GM21381 (cell line): ENCODE measurements around the gene SLC22A17.

Source experiments
- ATAC-seq: cut with Tn5 transposase; IDR thresholded peaks from one replicate; pipeline ENCODE4 v1.9.1; 2021; ENCODE audit warnings: mild to moderate bottlenecking, moderate library complexity; ENCODE audit not compliant: unreplicated experiment

Gene SLC22A17

DNA sequence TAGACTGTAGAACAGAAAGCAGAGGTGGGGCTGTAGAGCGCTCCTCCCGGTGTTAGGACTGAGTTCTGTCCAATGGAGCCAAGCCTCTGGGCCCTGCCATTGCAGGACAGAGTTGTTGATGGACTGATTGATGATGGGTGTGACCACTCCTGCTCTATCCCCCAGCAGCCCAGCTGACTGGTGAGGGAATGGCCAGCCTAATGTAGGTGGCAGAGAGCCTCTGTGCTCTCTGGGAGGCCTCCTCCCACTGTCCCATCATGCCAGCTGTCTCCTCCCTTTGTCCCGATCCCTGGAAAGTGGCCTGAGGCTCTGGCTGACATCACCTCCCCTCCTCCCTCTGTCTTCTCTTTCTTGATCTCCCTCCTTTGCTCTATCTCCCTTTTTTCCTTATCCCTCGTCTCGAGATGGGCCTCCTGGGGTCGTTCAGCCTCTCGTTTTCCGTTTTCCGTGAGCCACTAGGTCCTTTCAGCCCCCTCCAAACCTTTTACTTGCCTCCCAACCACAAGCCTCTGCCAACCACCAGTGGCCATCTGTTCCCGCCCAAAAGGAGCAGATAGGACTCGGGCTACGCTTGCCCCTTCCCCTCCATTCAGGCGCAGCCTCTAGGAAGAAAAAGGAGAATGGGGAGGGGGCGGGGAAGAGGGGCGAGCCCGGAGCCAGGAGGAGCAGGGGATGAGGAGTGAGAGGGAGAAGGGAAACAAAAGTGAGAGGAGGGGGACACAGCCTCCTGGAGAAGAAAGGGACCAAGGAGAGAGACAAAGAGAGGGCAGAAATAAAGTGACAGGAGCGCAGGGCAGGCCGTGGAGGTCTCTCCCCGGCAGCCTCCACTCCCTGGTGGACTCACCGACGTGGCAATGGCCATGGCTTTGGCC is 11.7 kb upstream of the SLC22A17 start:
- ATAC-seq = no peak

GRCh38 chr14:23362200-23362599 is 9.5 kb upstream of the SLC22A17 start:
- ATAC-seq = no peak

GRCh38 chr14:23361763-23362162 is 9.1 kb upstream of the SLC22A17 start:
- ATAC-seq = no peak

- ATAC-seq = no peak
Measured at GRCh38 chr14:23361320-23361719, 8.6 kb upstream of the SLC22A17 start.

DNA sequence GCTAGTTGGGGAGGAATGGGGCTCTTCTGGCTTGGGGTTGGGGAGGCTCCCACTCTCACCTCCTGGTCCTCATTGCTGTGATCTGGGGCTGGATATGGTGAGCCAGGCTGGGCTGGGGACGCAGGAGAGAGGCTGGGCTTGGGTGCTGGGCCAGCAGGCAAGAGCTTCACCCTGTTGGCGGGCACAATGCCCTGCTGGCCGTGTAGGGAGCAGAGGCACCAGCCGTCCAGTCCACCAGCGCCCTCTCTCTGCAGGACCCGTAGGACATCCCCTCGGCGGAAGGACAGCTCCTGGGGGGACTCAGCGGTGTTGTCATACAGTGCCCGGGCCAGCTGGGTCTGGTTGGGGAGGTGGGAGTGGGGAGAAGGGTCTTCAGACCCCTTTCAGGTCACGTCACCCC is 7.8 kb upstream of the SLC22A17 start:
- no peak for ATAC-seq

DNA sequence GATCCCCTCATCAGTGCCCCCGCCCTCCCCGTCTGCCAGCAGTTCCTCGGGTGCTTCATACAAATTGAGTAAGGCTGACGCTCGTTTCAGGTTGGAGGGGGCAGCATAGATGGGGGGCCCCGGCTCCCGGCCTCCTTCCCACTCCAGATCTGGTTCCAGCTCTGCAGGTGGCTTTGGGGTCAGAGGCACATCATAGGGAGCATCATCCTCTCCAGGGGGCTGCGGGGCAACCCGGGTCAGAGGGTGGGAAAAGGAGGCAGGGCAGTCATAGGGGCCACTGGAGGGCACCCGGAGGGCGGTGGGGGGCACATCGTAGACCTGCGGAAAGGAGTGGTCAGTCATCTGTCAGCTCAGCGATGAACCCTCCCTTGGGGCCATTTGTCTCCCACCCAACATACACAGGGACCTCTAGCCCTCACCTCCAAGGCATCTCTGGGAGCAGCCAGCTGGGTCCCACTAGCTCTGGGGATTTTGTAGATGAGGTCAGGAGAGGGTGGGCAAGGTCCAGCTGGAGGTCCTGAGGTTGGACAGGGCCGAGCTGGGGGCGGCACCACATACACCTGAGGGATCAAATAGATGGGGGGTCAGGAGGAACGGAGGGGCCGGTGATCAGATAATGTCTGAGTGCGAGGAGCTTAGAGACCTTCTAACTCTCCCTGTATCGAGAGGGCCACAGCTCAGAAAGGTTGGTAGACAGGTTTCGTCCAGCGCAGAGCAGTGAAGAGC is 7.2 kb upstream of the SLC22A17 start:
- ATAC-seq = no peak

DNA sequence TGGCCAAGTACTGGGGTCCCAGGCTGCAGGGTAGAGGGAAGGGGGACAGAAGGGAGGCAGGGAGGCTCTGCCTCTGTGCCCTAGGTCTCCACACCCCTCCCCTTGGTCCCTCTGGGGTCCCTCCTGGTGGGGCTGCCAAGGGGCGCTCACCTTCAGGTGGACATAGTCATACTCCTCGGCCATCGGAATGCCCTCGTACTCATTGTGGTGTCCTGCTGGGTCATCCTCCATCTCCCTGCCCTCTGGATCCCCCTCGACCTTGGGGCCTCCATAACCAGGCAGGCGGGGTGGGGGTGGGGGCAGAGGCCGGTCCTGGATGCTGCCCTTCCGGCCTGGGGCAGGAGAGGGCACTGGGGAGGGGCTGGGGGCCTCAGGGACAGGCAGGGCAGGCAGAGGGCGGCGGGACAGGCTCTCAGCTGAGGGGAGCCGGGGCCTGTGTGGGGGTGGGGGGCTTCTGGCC is 6.5 kb upstream of the SLC22A17 start:
- no peak for ATAC-seq

- ATAC-seq = no peak
Measured at GRCh38 chr14:23358553-23359166, 6.0 kb upstream of the SLC22A17 start.

DNA sequence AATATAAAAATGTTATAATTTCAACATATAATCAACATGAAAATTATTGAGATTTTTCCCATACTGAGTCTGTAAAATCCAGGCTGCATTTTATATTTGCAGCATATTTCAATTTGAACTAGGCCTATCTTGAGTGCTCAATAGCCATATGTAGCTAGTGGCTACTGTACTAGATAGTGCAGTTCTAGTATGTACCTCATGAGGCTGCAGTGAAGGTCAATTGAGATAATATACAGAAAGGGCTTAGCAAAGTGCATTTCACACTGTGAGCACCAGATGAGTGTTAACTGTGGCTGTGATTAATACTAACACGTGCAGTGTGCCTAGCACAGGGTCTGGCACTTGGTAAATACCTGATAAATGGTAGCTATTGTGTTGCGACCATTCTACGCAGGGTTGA is 5.4 kb upstream of the SLC22A17 start:
- ATAC-seq = no peak

GRCh38 chr14:23357261-23357660 is 4.6 kb upstream of the SLC22A17 start:
- no peak for ATAC-seq

GRCh38 chr14:23356662-23357061 is 4.0 kb upstream of the SLC22A17 start:
- no peak for ATAC-seq

DNA sequence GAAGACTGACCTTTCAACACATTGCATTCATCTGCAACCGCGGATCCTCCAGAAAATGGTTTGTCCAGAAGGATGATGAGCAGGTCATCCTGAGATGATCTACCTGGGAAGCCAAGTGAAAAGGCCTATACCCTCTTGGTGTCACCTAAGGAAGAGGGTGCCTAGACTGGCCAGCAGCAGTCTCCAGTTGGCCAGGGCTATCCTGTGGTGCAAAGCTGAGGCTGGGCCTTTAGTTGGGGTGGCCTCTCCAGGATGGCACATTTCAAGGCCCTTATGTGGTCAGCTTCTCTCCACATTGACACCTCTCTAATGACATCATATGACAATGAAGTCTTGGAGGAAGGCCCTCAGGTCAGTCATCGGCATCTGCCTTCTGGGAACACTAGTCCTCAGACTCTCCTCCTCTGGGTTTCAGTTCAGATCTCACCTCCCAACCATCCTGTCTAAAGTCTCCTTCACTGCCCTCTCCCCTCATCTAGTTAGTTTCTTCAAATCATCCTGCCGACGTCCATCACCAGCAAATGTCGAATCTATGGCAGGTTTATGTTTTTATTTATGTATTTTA is 3.3 kb upstream of the SLC22A17 start:
- ATAC-seq = no peak

DNA sequence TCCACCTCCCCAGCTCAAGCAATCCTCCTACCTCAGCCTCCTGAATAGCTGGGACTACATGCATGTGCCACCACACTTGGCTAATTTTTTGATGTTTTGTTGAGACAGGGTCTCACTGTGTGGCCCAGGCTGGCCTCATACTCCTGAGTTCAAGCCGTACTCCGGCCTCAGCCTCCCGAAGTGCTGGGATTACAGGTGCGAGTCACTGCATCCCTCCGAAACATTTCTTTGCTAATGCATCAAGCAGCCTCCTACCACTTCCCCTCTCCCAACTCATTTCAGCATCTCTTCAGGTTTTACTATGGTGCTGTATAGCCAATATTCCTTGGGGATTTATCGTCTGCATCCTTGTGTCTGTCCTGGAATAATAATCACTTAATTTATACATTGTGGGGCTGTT is 2.3 kb upstream of the SLC22A17 start:
- no peak for ATAC-seq

GRCh38 chr14:23353433-23353780 is 720 bp upstream of the SLC22A17 start:
- no peak for ATAC-seq

DNA sequence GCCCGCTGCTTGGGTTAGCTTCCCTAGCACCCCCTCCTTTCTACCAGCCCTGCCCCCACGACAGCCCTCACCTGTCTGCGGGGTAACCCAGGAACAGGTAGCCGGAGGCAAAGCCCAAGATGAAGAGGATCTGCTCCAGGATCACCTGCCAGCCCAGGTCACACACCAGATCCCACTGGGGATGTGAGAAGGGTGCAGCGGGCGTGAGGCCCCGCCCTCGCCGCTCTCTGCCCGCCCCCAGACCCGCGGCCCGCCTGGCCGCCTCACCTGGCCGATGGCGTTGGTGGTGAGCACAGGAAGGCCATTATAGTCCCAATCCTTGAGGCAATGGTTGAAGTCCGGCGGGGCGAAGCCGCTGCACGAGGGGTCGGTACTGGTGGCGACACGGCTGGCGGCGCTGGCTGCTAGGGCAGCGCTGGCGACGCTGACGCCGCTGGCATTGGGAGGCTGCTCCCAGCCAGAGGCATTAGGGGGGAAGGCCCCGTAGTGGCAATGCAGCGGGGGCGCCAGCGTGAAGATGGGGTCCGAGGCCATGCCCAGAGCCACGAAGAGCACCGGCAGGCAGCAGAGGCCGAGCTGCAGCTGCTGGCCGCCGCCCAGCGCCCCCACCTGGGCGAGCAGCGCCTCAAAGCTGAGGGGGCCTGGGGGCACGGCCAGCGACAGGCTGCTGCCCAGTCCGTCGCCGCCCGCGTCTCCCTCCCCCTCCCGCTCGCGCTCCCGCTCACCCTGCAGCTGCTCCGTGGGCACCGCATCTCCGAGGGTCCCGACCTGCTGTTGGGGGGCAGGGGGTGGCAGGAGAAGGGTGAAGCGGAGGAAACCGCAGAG is 794 bp downstream of the SLC22A17 start:
- no peak for ATAC-seq

DNA sequence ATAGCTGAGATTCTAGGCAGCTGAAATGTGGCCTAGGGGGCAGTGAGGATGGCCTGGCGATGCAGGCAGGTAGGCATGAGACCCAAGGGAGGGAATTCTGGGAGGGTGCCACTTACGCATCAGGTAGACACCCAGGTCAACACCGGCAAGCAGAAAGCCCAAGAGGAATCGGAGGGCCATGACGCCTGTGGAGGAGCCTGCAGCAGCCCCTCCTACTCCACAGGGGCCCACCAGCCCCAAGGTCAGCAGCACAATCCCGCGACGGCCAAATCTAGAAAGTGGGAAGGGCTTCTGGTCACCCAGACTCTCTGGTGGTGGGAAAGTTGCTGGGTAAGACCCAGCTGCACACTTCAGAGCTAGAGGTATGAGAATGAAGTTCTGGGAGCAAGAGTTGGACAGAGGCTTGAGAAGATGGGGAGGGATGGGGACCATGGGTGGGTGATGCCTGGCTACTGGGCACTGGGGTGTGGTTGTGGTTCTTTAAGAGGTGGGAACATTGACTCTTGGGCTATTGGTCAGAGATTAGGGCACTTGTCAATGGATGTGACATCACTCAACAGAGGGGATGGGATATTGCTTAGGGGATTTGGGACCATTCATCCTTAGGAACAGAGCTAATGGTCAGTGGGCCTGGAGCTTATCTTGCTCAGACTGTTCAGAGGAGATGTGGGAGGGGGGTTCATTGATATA is 3.4 kb downstream of the SLC22A17 start:
- no peak for ATAC-seq

GRCh38 chr14:23348297-23348655 is 4.4 kb downstream of the SLC22A17 start:
- ATAC-seq = no peak

GRCh38 chr14:23347406-23348296 is 5.0 kb downstream of the SLC22A17 start:
- no peak for ATAC-seq
